HepG2 (cell line): Measurements from ENCODE around the gene RAB43. TPM values are rescaled to one million over a fixed set of nuclear protein-coding genes. Genes with fewer than 3 reads are reported as not detected.

ENCODE experiments used
- MZF1 ChIP-seq: sonication (generic); formaldehyde crosslinking; IDR thresholded peaks from 2 replicates; pipeline ENCODE4 v1.8.1; 2023; ENCODE audit warnings: mild to moderate bottlenecking, missing genetic modification reagents, borderline replicate concordance
- NFKBIZ ChIP-seq: IDR thresholded peaks from 2 replicates; pipeline ENCODE4 v1.6.1; 2018; ENCODE audit warnings: missing genetic modification reagents, missing compliant biosample characterization
- RARG ChIP-seq: sonication (generic); formaldehyde crosslinking; IDR thresholded peaks from 2 replicates; pipeline ENCODE4 v1.4.0; 2020; ENCODE audit warnings: low read depth, mild to moderate bottlenecking, missing genetic modification reagents
- RELA ChIP-seq: sonication (generic); formaldehyde crosslinking; IDR thresholded peaks from 2 replicates; pipeline ENCODE4 v1.4.0; 2020; ENCODE audit warnings: missing genetic modification reagents
- TFDP1 ChIP-seq: IDR thresholded peaks from 2 replicates; pipeline ENCODE4 v1.6.1; 2016; ENCODE audit warnings: missing compliant biosample characterization, missing genetic modification reagents, borderline replicate concordance
- ZBED4 ChIP-seq: sonication (generic); formaldehyde crosslinking; IDR thresholded peaks from 2 replicates; pipeline ENCODE4 v1.4.0; 2020; ENCODE audit warnings: missing genetic modification reagents, borderline replicate concordance
- ZBTB25 ChIP-seq: IDR thresholded peaks from 2 replicates; pipeline ENCODE4 v1.6.1; 2018; ENCODE audit warnings: missing genetic modification reagents
- ZNF484 ChIP-seq: sonication (generic); formaldehyde crosslinking; IDR thresholded peaks from 2 replicates; pipeline ENCODE4 v1.5.1; 2020; ENCODE audit warnings: mild to moderate bottlenecking, low read depth, missing genetic modification reagents, borderline replicate concordance
- ZNF652 ChIP-seq: IDR thresholded peaks from 2 replicates; pipeline ENCODE4 v1.6.1; 2016; ENCODE audit warnings: low read depth, borderline replicate concordance
- polyA plus RNA-seq, 8 experiments: library from polyadenylated mRNA; depleted of rRNA in 3 of 8; stranded (reverse) in 7 of 8; unstranded in 1 of 8; fragments of >200 nt; fragmentation: Illumina TruSeq in 4 of 8; extraction: Trizol in 4 of 8; gene quantifications; 2 replicates each; pipeline versions ENCODE4 v1.2.1 to v1.2.3, GENCODE V29; 2011 to 2016; ENCODE audit warnings: low read depth in 4 of 8, missing spikeins in 1 of 8, mixed read lengths in 1 of 8; ENCODE audit not compliant: insufficient read depth in 1 of 8
- total RNA-seq, 5 experiments: library from RNA; depleted of rRNA; stranded (reverse); fragments of >200 nt; fragmentation: Illumina TruSeq; extraction: Trizol; gene quantifications; 2 replicates each; pipeline ENCODE4 v1.2.3, GENCODE V29; 2016; ENCODE audit warnings: low read depth in 1 of 5
- TF ChIP-seq, protein P1 (sequence below): sonication (generic); formaldehyde crosslinking; IDR thresholded peaks from 2 replicates; pipeline ENCODE4 v1.5.1; 2020; ENCODE audit warnings: mild to moderate bottlenecking, missing genetic modification reagents, borderline replicate concordance
- TF ChIP-seq, protein P2 (sequence below): sonication (generic); formaldehyde crosslinking; IDR thresholded peaks from 2 replicates; pipeline ENCODE4 v1.8.1; 2023; ENCODE audit warnings: mild to moderate bottlenecking, inconsistent platforms, moderate library complexity, missing genetic modification reagents, borderline replicate concordance

Gene RAB43
- total and polyA plus RNA-seq, 2 of the 13 experiments (the other 11 are each of a cell fraction or from before 2014, with no cell fraction given): 11.8 to 18.4 TPM

DNA sequence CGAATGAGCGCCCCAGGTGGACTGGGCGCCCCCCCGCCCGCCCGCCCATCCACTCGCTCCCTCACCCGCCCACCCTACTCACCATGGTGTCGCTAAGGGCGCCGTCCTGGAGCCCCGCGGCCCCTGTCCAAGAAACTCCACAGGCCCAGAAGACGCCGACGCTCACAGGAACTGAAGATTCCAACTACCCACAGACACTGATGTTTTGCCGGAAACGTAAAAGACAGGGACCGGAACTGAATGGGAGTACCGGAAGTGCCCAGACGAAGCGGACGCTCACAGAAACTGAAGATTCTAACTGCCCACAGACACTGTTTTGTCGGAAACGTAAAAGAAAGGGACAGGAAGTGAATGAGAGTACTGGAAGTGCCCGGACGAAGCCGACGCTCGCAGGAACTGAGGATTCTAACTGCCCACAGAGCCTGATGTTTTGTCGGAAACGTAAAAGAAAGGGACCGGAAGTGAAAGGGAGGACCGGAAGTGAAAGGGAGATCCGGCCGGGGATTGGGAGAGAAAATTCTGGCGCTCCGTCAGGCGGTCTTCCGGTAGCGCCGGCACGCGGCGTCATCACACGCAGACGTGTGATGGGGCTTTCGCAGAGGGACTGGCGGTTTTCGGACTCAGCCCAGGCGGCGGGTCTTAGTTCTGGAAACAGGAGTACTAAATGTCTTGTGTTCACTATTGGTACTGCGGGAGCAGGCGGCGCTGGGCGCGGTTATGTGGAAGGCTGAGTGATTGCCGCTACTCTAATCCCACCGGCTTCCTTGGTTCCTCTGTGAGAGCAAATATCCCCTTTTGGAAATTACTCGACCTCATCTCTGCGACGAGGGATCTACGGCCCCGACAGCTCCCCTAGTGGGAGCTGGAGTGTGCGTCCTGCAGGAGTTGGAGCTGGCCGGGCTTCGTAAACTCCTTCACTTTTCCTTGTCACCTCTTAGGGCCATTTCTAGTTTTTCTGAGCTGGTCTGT lies 39.6 kb upstream of the RAB43 start, which contains the start of gene ISY1 (continued):
- TF ChIP-seq MZF1 (CRISPR knock-in tag): no peak
- TF ChIP-seq RELA (CRISPR knock-in tag): no peak
- peak; percentile 22; the same call in 1 of the 2 replicates for TF ChIP-seq ZBED4 (CRISPR knock-in tag)
- TF ChIP-seq ZNF652: no peak; the same call in 1 of the 2 replicates
- TF ChIP-seq, protein P1, sequence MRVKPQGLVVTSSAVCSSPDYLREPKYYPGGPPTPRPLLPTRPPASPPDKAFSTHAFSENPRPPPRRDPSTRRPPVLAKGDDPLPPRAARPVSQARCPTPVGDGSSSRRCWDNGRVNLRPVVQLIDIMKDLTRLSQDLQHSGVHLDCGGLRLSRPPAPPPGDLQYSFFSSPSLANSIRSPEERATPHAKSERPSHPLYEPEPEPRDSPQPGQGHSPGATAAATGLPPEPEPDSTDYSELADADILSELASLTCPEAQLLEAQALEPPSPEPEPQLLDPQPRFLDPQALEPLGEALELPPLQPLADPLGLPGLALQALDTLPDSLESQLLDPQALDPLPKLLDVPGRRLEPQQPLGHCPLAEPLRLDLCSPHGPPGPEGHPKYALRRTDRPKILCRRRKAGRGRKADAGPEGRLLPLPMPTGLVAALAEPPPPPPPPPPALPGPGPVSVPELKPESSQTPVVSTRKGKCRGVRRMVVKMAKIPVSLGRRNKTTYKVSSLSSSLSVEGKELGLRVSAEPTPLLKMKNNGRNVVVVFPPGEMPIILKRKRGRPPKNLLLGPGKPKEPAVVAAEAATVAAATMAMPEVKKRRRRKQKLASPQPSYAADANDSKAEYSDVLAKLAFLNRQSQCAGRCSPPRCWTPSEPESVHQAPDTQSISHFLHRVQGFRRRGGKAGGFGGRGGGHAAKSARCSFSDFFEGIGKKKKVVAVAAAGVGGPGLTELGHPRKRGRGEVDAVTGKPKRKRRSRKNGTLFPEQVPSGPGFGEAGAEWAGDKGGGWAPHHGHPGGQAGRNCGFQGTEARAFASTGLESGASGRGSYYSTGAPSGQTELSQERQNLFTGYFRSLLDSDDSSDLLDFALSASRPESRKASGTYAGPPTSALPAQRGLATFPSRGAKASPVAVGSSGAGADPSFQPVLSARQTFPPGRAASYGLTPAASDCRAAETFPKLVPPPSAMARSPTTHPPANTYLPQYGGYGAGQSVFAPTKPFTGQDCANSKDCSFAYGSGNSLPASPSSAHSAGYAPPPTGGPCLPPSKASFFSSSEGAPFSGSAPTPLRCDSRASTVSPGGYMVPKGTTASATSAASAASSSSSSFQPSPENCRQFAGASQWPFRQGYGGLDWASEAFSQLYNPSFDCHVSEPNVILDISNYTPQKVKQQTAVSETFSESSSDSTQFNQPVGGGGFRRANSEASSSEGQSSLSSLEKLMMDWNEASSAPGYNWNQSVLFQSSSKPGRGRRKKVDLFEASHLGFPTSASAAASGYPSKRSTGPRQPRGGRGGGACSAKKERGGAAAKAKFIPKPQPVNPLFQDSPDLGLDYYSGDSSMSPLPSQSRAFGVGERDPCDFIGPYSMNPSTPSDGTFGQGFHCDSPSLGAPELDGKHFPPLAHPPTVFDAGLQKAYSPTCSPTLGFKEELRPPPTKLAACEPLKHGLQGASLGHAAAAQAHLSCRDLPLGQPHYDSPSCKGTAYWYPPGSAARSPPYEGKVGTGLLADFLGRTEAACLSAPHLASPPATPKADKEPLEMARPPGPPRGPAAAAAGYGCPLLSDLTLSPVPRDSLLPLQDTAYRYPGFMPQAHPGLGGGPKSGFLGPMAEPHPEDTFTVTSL (CRISPR knock-in tag): 0 out of 2 replicates have a peak, but pooled peaks have one; percentile 20
- TF ChIP-seq TFDP1: peak; percentile 60; the same call in 1 of the 2 replicates
- no peak for TF ChIP-seq ZNF484 (CRISPR knock-in tag)
- no peak; the same call in none of the 2 replicates for TF ChIP-seq ZBTB25
- 0 out of 2 replicates have a peak, but pooled peaks have one; percentile 66 for TF ChIP-seq RARG (CRISPR knock-in tag)
- TF ChIP-seq, protein P2, sequence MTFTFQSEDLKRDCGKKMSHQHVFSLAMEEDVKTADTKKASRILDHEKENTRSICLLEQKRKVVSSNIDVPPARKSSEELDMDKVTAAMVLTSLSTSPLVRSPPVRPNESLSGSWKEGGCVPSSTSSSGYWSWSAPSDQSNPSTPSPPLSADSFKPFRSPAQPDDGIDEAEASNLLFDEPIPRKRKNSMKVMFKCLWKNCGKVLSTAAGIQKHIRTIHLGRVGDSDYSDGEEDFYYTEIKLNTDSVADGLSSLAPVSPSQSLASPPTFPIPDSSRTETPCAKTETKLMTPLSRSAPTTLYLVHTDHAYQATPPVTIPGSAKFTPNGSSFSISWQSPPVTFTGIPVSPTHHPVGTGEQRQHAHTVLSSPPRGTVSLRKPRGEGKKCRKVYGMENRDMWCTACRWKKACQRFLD (CRISPR knock-in tag): no peak
- no peak for TF ChIP-seq NFKBIZ (CRISPR knock-in tag)
